Measurements from ENCODE around the gene ACBD7.

DNA sequence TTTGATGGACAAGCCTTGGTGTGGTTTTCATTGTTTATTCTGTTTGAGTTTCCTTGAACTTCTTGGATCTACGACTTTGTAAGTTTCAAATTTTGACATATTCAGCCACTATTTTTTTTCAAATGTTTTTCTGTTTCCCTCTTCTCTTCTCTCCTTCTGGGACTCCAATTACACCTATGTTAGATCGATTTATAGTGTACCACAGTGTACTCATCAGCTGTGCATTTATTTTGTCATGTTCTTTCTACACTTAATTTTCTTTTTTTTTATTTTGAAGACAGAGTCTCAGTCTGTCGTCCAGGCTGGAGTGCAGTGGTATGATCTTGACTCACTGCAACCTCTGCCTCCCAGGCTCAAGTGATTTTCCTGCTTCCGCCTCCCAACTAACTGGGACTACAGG, 28.7 kb downstream of the ACBD7 start:
- TF ChIP-seq POLR2A (IDR thresholded peaks at IDR 0.05; ENCODE audit: low read depth, low read length) (no peak), POLR2AphosphoS5 (IDR thresholded peaks at IDR 0.05; ENCODE audit: low read depth, low read length) (no peak), TAF1 (IDR thresholded peaks at IDR 0.05; ENCODE audit: low read depth, low read length) (no peak), PAX5 (IDR thresholded peaks at IDR 0.05; ENCODE audit: insufficient read depth, low read length, severe bottlenecking) (no peak), SPI1 (IDR thresholded peaks at IDR 0.05; ENCODE audit: low read depth, low read length) (no peak)
